TTC549 (cell line): ENCODE data around the gene OR10P1.

Source experiments
- FAIRE-seq: peaks from 2 replicates; lab custom pipeline; 2012; peaks lifted over from hg19 to GRCh38; lab: Jason Lieb, UNC

Gene OR10P1

GRCh38 chr12:55686366-55687010 lies 49.8 kb downstream of the OR10P1 start:
- no peak for FAIRE-seq
